ENCODE results near the gene RSRC1.

- no peak for TF ChIP-seq SUZ12 (IDR thresholded peaks at IDR 0.05; ENCODE audit: low read length)
- no peak for TF ChIP-seq ATF3 (IDR thresholded peaks at IDR 0.05; ENCODE audit: insufficient read depth, low read depth, low read length)
- no peak for TF ChIP-seq EP300 (IDR thresholded peaks at IDR 0.05; ENCODE audit: borderline replicate concordance in 1 of 2, low read depth in 2 of 2, low read length in 2 of 2)
- TF ChIP-seq POLR2AphosphoS5 (IDR thresholded peaks at IDR 0.05; ENCODE audit: low read depth, low read length): no peak
- no peak for TF ChIP-seq RXRA (IDR thresholded peaks at IDR 0.05; ENCODE audit: insufficient read depth, low read depth, low read length)
- TF ChIP-seq CTCF (IDR thresholded peaks at IDR 0.05; ENCODE audit: control extremely low read depth in 1 of 3, insufficient read depth in 1 of 3, low read depth in 1 of 3, low read length in 3 of 3): no peak
Measured at GRCh38 chr3:158456114-158456513, 346.2 kb downstream of the RSRC1 start.

Data from H1 (cell line).